Amygdala (tissue), 56 donors: ENCODE results near the gene INSR.
"Not testable (repeated sequence)": the region's sequence is repeated elsewhere in the genome, so short reads cannot be mapped to it uniquely, and the experiment has no call there.

Source experiments
- DNase-seq, 56 donors: peaks; one replicate each; lab custom pipeline; 2025; lab: John Stamatoyannopoulos, UW

Gene INSR

GRCh38 chr19:7226739-7227138 is 67.5 kb downstream of the INSR start:
- DNase-seq = no peak

GRCh38 chr19:7225741-7226140 is 68.5 kb downstream of the INSR start:
- no peak for DNase-seq

- no peak for DNase-seq
Measured at GRCh38 chr19:7224995-7225394, 69.2 kb downstream of the INSR start.

GRCh38 chr19:7224209-7224686 is 70.0 kb downstream of the INSR start:
- DNase-seq = peak in 34 of 56 donors; percentile 2 to 45 (median 13)

GRCh38 chr19:7223429-7223828 is 70.8 kb downstream of the INSR start:
- no peak for DNase-seq

- DNase-seq = no peak
Measured at GRCh38 chr19:7219056-7219455, 75.2 kb downstream of the INSR start.

GRCh38 chr19:7217861-7218260 is 76.4 kb downstream of the INSR start:
- DNase-seq = no peak

GRCh38 chr19:7216373-7216902 is 77.8 kb downstream of the INSR start:
- no peak for DNase-seq

- DNase-seq = no peak
Measured at GRCh38 chr19:7215176-7215575, 79.0 kb downstream of the INSR start.

- DNase-seq = no peak
Measured at GRCh38 chr19:7214324-7215089, 79.7 kb downstream of the INSR start.

GRCh38 chr19:7213628-7214323 is 80.4 kb downstream of the INSR start:
- no peak for DNase-seq

GRCh38 chr19:7211191-7211951 is 82.8 kb downstream of the INSR start:
- DNase-seq = no peak

GRCh38 chr19:7210359-7210758 is 83.9 kb downstream of the INSR start:
- no peak for DNase-seq

- peak in 1 of 56 donors; percentile 4 for DNase-seq
Measured at GRCh38 chr19:7209597-7210325, 84.5 kb downstream of the INSR start.

- not testable (repeated sequence) for DNase-seq
Measured at GRCh38 chr19:7209036-7209435, 85.2 kb downstream of the INSR start.

- DNase-seq = no peak
Measured at GRCh38 chr19:7203332-7203731, 90.9 kb downstream of the INSR start.

- no peak for DNase-seq
Measured at GRCh38 chr19:7202888-7203287, 91.3 kb downstream of the INSR start.

GRCh38 chr19:7200736-7201135 is 93.5 kb downstream of the INSR start:
- DNase-seq = no peak

GRCh38 chr19:7199613-7200533 is 94.3 kb downstream of the INSR start:
- no peak for DNase-seq
